ENCODE data around the gene XYLT1.

Gene XYLT1

GRCh38 chr16:17342031-17342430 lies 128.7 kb downstream of the XYLT1 start:
- Histone ChIP-seq H3K4me3 (no peak overlapping the region), H3K4me1 (peaks cover 7 to 43% (median 21%) of the 10 kb centered on the region in 4 donors), H3K36me3 (no peaks in the 10 kb centered on the region), H3K27me3 (no peaks in the 10 kb centered on the region), H3K9me3 (no peaks in the 10 kb centered on the region), H3K27ac (no peak overlapping the region)
- no peak for TF ChIP-seq CTCF (IDR thresholded peaks at IDR 0.05)
- intact Hi-C loops (cut with DNase I; ENCODE audit: low total_unique reads) = no loop called here
- peak in 1 of 2 donors; percentile 47 for DNase-seq

GRCh38 chr16:17340804-17341203 lies 130.0 kb downstream of the XYLT1 start:
- no peaks in the 10 kb centered on the region for H3K27me3 ChIP-seq
- no peak for TF ChIP-seq CTCF (IDR thresholded peaks at IDR 0.05)
- intact Hi-C loops (cut with DNase I; ENCODE audit: low total_unique reads) = no loop called here
- H3K4me1 ChIP-seq = peaks cover 7 to 36% (median 21%) of the 10 kb centered on the region in 4 donors
- H3K9me3 ChIP-seq = no peaks in the 10 kb centered on the region
- no peak for DNase-seq
- H3K36me3 ChIP-seq = no peaks in the 10 kb centered on the region
- H3K4me3 ChIP-seq = no peak overlapping the region
- peak overlapping the region; percentile 48 to 63 for H3K27ac ChIP-seq

GRCh38 chr16:17339764-17340541 lies 130.8 kb downstream of the XYLT1 start:
- Histone ChIP-seq H3K27me3 (no peaks in the 10 kb centered on the region), H3K9me3 (no peaks in the 10 kb centered on the region), H3K4me1 (peaks cover 3 to 36% (median 16%) of the 10 kb centered on the region in 4 donors), H3K4me3 (no peak overlapping the region), H3K36me3 (no peaks in the 10 kb centered on the region), H3K27ac (peak overlapping the region; percentile 48 to 63)
- DNase-seq = peak in 1 of 2 donors; percentile 87
- no peak for TF ChIP-seq CTCF (IDR thresholded peaks at IDR 0.05)
- intact Hi-C loops (cut with DNase I; ENCODE audit: low total_unique reads) = no loop called here

- no peaks in the 10 kb centered on the region for H3K27me3 ChIP-seq
- no peak overlapping the region for H3K4me3 ChIP-seq
- intact Hi-C loops (cut with DNase I; ENCODE audit: low total_unique reads) = no loop called here
- peak in 1 of 2 donors; percentile 42 for DNase-seq
- no peaks in the 10 kb centered on the region for H3K36me3 ChIP-seq
- no peaks in the 10 kb centered on the region for H3K9me3 ChIP-seq
- H3K27ac ChIP-seq = peak overlapping the region; percentile 0 to 41
- H3K4me1 ChIP-seq = peaks cover 0 to 42% (median 14%) of the 10 kb centered on the region in 4 donors
- no peak for TF ChIP-seq CTCF (IDR thresholded peaks at IDR 0.05)
These were observed 132.5 kb downstream of the XYLT1 start for GRCh38 chr16:17338244-17338643.

- Histone ChIP-seq H3K9me3 (no peaks in the 10 kb centered on the region), H3K4me3 (no peak overlapping the region), H3K36me3 (no peaks in the 10 kb centered on the region), H3K4me1 (peaks cover 0 to 38% (median 14%) of the 10 kb centered on the region in 4 donors), H3K27ac (peak overlapping the region; percentile 48 to 63), H3K27me3 (no peaks in the 10 kb centered on the region)
- intact Hi-C loops (cut with DNase I; ENCODE audit: low total_unique reads) = no loop called here
- peak in 1 of 2 donors; percentile 60 for DNase-seq
- TF ChIP-seq CTCF (IDR thresholded peaks at IDR 0.05) = no peak
These were observed 134.2 kb downstream of the XYLT1 start for GRCh38 chr16:17336530-17336900.

Measured in tibial artery (tissue), 4 donors.